Central memory CD8-positive, alpha-beta T cell (primary cell): Measurements from ENCODE around the gene AK1.
A peak's percentile ranks its signal among the peaks of the same experiment; 100 is the strongest.

Experiments
- ATAC-seq: fragments of 150-1000 bp; cut with Tn5 transposase; replicated peaks from 2 replicates; pipeline ENCODE4 v1.10.0; 2022; ENCODE audit warnings: mild to moderate bottlenecking, moderate FRiP score, moderate number of reproducible peaks; ENCODE audit not compliant: poor library complexity, severe bottlenecking; ENCODE audit errors: extremely low read depth
- DNase-seq, 2 donors: peaks; one replicate each; pipeline ENCODE4 v3.0.0; 2021; ENCODE audit warnings: low spot score in 2 of 2
- H3K27ac Mint-ChIP-seq: one replicate; pipeline ENCODE4 v1.8.0; 2022; ENCODE audit warnings: low read depth, mild to moderate bottlenecking, moderate library complexity, mixed read lengths
- H3K27me3 Mint-ChIP-seq: one replicate; pipeline ENCODE4 v1.8.0; 2022; ENCODE audit warnings: mixed read lengths
- H3K36me3 Mint-ChIP-seq: one replicate; pipeline ENCODE4 v1.8.0; 2022; ENCODE audit warnings: mild to moderate bottlenecking, moderate library complexity, mixed read lengths; ENCODE audit not compliant: insufficient read depth
- H3K4me1 Mint-ChIP-seq: one replicate; pipeline ENCODE4 v1.8.0; 2022; ENCODE audit warnings: mixed read lengths
- H3K4me3 Mint-ChIP-seq: one replicate; pipeline ENCODE4 v1.8.0; 2022; ENCODE audit warnings: mild to moderate bottlenecking, moderate library complexity, mixed read lengths
- H3K9me3 Mint-ChIP-seq: one replicate; pipeline ENCODE4 v1.8.0; 2022; ENCODE audit warnings: mixed read lengths

Gene AK1

DNA sequence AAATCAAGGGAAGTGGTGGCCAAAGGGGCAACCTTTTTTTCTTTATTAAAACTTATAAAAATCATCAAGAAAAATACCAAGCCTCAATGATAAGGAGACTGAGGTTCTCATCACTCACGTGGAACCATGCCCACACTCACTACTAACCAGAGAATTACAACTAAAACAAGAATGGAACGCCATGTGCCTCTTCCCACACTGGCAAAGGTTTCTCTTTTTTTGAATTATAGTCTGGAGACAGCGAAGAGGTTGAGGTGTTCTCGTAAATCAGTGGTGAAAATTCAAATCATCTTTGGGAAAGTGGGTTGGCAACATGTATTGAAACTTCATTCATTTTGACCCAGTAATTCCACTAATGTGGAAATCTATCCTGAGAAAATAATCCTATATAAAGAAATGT lies 55.4 kb downstream of the AK1 start:
- no peak overlapping the region for H3K4me3 Mint-ChIP-seq
- H3K27ac Mint-ChIP-seq, result no peak overlapping the region
- H3K36me3 Mint-ChIP-seq, result peaks cover 19% of the 10 kb centered on the region
- ATAC-seq (no peak), DNase-seq (no peak)
- no peaks in the 10 kb centered on the region for H3K27me3 Mint-ChIP-seq
- no peaks in the 10 kb centered on the region for H3K4me1 Mint-ChIP-seq
- no peaks in the 10 kb centered on the region for H3K9me3 Mint-ChIP-seq

DNA sequence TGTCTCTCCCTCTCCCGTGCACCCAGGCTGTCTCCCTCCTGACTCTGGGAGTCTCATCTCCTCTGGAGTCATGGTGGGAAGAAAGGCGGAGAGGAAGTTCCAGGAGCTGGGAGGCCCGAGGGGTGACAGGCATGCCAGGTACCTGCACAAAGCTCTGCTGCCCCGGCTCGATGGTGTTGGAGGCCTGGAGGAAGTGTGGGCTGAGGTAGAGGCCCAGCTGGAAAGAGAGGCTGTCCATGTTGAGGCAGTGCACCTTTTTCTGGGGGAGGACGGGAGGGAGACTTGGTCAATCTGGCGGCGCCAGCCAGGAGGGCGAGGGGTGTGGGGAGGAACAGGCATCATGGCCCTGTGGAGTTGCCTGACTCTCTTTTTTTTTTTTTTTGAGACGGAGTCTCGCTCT lies 58.9 kb downstream of the AK1 start:
- H3K27ac Mint-ChIP-seq, result no peak overlapping the region
- no peak for ATAC-seq
- H3K4me1 Mint-ChIP-seq, result no peaks in the 10 kb centered on the region
- DNase-seq, result no peak
- no peaks in the 10 kb centered on the region for H3K9me3 Mint-ChIP-seq
- H3K4me3 Mint-ChIP-seq, result no peak overlapping the region
- peaks cover 15% of the 10 kb centered on the region for H3K36me3 Mint-ChIP-seq
- H3K27me3 Mint-ChIP-seq, result no peaks in the 10 kb centered on the region

DNA sequence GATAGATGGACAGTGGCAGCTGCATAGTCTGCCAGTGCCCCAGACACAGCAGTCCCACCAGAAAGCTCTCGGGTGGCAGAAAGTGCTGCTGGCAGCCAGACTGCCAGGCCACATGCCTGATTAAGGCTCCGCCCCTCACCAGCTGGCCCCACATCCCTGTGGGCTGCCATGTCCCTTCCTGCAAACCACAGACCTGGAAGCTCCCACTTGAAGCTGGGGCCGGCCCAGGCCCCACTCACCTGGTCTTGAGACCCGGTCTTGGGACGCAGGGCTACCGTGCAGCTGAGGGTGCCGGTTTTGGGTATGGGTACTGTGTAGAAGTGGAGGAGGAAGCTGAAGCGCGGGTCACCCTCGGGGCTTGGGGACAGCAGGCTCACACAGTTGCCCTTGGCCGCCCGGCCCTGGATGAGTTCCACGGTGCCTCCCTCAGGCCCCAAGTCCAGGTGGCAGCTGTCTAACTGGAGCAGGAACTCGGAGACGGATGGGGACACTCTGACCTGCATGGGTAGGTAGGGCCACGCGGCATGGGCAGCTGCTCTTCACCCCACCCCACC lies 59.5 kb downstream of the AK1 start:
- peak overlapping the region; percentile 43 for H3K27ac Mint-ChIP-seq

DNA sequence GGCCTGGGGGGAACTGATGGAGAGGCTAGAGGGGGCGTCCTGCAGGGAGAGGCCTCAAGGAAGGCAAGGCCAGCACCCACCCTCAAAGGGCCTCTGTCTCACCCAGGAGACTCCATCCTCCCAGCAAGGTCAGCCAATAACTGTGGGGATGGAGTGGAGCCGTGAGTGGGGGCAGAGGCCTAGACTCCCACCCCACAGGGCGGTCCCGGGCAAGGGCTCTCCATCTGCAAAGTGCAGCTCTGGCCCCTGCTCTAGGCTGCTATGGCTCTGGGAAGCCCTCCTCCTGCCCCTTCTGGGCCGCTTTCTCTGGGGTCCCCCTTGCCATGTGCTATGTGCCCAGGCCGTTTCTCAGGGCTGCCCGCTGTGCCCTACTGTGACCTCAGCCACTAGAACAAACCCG lies 60.7 kb downstream of the AK1 start:
- H3K27ac Mint-ChIP-seq, result peak overlapping the region; percentile 43
- H3K4me1 Mint-ChIP-seq, result no peaks in the 10 kb centered on the region
- H3K9me3 Mint-ChIP-seq, result no peaks in the 10 kb centered on the region
- peaks cover 20% of the 10 kb centered on the region for H3K36me3 Mint-ChIP-seq
- H3K4me3 Mint-ChIP-seq, result no peak overlapping the region
- no peak for ATAC-seq
- DNase-seq, result no peak
- H3K27me3 Mint-ChIP-seq, result no peaks in the 10 kb centered on the region

More for the DNA sequence above, 59.5 kb downstream of the AK1 start:
- peaks cover 16% of the 10 kb centered on the region for H3K36me3 Mint-ChIP-seq
- no peak for DNase-seq
- H3K4me3 Mint-ChIP-seq, result no peak overlapping the region
- H3K4me1 Mint-ChIP-seq, result no peaks in the 10 kb centered on the region
- H3K9me3 Mint-ChIP-seq, result no peaks in the 10 kb centered on the region
- H3K27me3 Mint-ChIP-seq, result no peaks in the 10 kb centered on the region
- ATAC-seq, result no peak
